Keratinocyte (primary cell): Measurements from ENCODE around the gene CHSY1.

Experiments used
- CTCF ChIP-seq, 3 experiments: IDR thresholded peaks in 1 of 3; conservative IDR thresholded peaks in 1 of 3; optimal IDR thresholded peaks in 1 of 3; 2 replicates in 2 of 3; 3 replicates in 1 of 3; pipeline versions ENCODE3 to v1.5.1; 2011; ENCODE audit warnings: low read length in 3 of 3, mild to moderate bottlenecking in 3 of 3, moderate library complexity in 2 of 3, control low read depth in 1 of 3, inconsistent platforms in 1 of 3; ENCODE audit not compliant: insufficient read depth in 2 of 3; ENCODE audit errors: extremely low read depth in 1 of 3
- EZH2 ChIP-seq: IDR thresholded peaks from one replicate; pipeline ENCODE4 v1.6.1; 2012; ENCODE audit warnings: inconsistent platforms, mild to moderate bottlenecking, low read length, moderate library complexity

- TF ChIP-seq CTCF (optimal IDR thresholded peaks at IDR 0.05 in 1 of 3, IDR thresholded peaks at IDR 0.05 in 1 of 3, conservative IDR thresholded peaks at IDR 0.05 in 1 of 3; ENCODE audit: extremely low read depth in 1 of 3, insufficient read depth in 2 of 3, low read length in 3 of 3) (no peak), EZH2 (no peak)
Observed at GRCh38 chr15:101141926-101142527, 109.8 kb downstream of the CHSY1 start.
